Epithelial cell of esophagus (primary cell): Measurements from ENCODE around the gene FIS1.

Experiments
- DNase-seq: peaks from one replicate; pipeline ENCODE4 v3.0.0; 2010; ENCODE audit warnings: low read depth
- H3K4me3 ChIP-seq: 2 replicates; pipeline ENCODE4 v1.5.1; 2011; ENCODE audit warnings: mild to moderate bottlenecking, low read length, control low read depth
- TF ChIP-seq, protein P1 (sequence below): IDR thresholded peaks from 2 replicates; pipeline ENCODE4 v1.5.1; 2011; ENCODE audit warnings: low read depth, mild to moderate bottlenecking, low read length, control low read depth, inconsistent platforms; ENCODE audit not compliant: insufficient read depth; ENCODE audit errors: missing control alignments

Gene FIS1

DNA sequence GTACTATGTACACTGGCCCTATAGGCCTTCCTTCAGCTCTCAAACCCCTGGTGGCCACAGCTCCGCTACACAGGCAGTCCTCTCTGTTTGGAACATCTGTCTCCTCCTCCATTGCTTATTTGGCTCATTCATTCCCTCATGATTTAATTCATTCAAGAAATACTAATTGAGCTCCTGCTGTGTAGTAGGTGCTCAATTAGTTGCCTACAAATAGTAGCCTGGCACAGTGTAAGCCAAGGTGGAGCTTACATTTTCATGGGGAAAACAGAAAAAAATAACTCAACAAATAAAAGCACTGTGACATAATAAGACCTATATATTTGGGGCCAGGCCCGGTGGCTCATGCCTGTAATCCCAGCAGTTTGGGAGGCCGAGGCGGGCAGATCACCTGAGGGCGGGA, 3.4 kb upstream of the FIS1 start:
- no peak overlapping the region for H3K4me3 ChIP-seq
- TF ChIP-seq, protein P1, sequence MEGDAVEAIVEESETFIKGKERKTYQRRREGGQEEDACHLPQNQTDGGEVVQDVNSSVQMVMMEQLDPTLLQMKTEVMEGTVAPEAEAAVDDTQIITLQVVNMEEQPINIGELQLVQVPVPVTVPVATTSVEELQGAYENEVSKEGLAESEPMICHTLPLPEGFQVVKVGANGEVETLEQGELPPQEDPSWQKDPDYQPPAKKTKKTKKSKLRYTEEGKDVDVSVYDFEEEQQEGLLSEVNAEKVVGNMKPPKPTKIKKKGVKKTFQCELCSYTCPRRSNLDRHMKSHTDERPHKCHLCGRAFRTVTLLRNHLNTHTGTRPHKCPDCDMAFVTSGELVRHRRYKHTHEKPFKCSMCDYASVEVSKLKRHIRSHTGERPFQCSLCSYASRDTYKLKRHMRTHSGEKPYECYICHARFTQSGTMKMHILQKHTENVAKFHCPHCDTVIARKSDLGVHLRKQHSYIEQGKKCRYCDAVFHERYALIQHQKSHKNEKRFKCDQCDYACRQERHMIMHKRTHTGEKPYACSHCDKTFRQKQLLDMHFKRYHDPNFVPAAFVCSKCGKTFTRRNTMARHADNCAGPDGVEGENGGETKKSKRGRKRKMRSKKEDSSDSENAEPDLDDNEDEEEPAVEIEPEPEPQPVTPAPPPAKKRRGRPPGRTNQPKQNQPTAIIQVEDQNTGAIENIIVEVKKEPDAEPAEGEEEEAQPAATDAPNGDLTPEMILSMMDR: peak; percentile 11
- DNase-seq: no peak

DNA sequence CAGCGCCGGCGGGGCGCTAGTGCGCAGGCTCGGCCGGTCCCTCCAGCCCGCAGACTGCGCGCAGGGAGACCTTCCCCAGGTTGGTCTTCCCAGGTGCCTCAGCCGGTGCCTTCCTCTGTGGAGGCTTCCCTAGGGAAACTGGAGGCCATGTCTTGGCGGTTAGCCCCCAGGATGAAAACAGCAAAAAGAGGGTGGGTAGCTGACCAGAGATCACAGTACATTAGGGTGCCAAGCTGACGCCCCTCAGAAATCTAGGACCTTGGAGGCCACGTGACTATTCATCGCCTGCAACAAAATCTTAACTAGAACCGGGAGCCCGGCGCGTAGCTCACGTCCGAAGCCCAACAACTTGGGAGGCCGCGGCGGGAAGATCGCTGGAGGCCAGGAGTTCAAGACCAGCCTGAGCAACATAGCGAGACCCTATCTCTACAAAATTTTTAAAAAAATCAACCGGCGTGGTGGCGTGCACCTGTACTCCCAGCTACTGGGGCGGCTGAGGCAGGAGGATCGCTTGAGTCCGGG, 327 bp upstream of the FIS1 start:
- TF ChIP-seq, protein P1: no peak

DNA sequence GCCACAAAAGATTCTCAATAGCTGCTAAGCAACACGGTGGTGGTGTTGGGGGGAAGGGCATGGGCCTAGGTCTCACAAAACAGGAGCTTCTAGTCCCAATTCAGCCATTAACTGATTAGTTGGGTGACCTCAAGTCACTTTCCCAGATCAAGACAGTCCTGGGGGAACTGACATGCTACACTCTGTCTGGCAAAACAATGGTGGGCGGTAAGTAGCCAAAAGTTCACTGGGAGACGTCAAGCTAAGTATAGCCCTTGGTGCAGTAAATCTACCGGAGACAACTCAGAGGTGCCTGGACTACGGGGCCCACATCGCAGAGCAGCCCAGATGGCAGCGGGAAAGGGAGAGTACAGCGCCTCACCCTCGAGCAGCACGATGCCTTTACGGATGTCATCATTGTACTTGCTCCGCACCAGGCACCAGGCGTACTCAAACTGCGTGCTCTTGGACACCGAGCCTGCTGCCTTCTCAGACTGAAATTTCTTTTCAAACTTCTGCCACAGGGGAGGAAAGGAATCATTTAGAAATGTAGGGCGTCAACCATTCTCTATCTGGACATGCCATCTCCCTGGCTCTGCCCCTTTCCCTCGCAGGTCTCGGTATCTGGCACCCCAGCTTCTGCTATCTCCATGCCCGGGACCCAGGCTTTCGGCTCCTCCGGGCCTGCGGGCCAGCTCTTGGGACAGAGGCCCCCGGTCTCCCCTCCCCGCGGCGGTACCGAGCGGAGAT, 1.1 kb downstream of the FIS1 start:
- peak overlapping the region; percentile 93 for H3K4me3 ChIP-seq
- no peak for DNase-seq
- TF ChIP-seq, protein P1: no peak

More for the DNA sequence above, 327 bp upstream of the FIS1 start:
- peak overlapping the region; percentile 93 for H3K4me3 ChIP-seq
- no peak for DNase-seq

DNA sequence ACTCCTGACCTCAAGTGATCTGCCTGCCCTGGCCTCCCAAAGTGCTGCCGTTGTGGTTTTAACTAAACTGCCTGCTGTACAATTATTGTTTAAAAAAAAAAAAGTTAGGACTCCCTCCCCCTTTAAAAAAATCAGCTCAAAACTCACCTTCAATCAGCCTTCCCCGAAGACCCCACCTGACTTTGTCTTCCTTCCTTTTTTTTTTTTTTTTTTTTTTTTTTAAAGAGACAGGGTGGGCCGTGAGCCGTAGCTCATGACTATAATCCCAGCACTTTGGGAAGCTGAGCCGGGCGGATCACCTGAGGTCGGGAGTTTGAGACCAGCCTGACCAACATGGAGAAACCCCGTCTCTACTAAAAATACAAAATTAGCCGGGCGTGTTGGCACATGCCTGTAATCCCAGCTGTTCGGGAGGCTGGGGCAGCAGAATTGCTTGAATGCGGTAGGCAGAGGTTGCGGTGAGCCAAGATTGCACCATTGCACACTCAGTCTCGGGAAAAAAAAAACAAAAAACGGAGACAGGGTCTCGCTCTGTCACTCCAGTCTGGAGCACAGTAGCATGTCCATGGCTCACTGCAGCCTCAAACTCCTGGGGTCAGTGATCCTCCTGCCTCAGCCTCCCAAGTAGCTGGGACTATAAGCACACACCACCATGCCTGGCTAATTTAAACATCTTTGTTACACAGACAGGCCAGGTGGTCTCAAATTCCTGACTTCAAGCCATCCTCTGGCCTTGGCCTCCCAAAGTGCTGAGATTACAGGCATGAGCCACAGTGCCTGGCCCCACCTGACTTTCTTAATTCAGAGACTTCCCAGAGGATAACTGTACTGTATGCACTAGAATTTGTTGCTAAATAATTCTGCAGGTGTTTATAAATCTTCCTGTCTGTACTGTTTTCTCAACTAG, 3.2 kb downstream of the FIS1 start:
- DNase-seq: peak; percentile 75
- TF ChIP-seq, protein P1: no peak
- no peak overlapping the region for H3K4me3 ChIP-seq

DNA sequence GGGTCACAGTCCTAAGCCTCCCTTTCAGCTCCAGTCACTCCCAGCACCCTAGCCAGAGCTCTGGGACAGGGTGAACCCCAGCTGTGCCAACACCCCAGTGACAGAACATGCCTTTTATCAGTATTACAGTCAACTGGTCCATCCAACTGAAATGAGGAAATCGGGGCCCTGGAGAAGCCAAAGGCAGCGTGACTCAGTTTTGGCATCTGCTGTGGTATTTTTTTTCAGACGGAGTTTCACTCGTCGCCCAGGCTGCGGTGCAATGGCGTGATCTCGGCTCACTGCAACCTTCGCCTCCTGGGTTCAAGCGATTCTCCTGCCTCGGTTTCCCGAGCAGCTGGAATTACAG, 3.9 kb downstream of the FIS1 start:
- DNase-seq: peak; percentile 32
- no peak overlapping the region for H3K4me3 ChIP-seq
- TF ChIP-seq, protein P1: no peak

DNA sequence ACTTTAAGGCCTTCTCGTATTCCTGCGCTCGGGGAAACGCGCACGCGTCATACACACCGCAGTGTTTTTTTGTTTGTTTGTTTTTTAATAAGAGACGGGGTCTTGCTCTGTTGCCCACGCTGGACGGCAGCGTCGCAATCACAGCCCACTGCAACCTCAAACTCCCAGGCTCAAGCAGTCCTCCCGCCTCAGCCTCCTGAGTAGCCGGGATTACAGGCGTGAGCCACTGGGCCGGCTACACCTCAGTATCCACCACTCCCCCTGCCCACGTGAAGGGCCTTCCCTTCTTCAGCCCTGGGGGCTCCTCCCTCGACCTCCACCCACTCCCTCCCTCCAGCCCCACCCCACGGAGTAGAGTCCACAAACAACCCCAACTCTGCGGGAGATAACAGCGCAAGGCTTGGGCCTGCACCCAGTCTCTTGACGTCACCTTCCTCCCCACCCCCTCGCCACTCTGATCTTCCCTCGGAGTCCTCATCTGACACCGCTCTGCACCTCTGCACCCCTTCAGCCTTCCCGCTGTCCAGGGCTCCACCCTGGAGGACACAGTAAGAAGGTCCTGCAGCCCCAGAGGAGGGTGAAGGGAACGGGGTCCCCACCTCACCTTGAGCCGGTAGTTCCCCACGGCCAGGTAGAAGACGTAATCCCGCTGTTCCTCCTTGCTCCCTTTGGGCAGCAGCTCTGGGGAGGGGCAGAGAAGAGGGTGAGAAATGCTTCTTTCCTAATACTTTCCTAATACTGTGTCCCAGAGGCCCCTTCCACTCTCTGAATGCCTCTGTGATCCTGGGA, 4.5 kb downstream of the FIS1 start:
- H3K4me3 ChIP-seq: no peak overlapping the region
- no peak for DNase-seq
- TF ChIP-seq, protein P1: no peak
